Measurements from ENCODE around the gene HPS1.
"Not testable (repeated sequence)": the region's sequence is repeated elsewhere in the genome, so short reads cannot be mapped to it uniquely, and the experiment has no call there.

The HPS1 gene

GRCh38 chr10:98388101-98388655, 58.6 kb downstream of the HPS1 start:
- peak; percentile 31 for DNase-seq

DNA sequence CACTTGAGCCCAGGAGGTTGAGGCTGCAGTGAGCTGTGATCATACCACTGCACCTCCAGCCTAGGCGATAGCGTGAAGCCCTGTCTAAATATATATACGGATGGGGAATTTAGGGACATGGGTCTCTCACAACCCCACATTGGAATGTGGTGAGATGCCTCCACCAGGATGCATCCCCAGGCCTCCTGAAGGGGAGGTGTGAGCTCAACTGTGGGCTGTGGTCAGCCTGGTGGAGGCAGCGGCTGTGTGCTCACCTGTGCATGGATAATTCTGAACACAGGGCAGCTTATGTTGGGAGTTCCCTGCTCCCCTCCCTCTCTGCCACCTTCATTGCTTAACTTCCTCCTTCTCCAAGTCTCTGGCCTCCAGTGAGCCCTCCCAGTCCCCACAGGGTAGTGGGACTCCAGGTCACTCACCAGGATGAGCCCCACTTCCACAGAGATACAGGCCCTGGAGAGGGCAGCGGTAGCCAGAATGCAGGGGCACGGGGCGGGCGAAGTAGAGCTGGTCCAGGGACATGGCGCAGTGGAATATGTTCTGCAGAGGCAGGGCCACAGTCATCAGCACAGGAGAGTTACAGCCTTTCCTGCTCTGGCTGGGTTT, 62.1 kb downstream of the HPS1 start:
- DNase-seq = no peak

GRCh38 chr10:98383869-98384268, 62.9 kb downstream of the HPS1 start:
- DNase-seq = no peak

DNA sequence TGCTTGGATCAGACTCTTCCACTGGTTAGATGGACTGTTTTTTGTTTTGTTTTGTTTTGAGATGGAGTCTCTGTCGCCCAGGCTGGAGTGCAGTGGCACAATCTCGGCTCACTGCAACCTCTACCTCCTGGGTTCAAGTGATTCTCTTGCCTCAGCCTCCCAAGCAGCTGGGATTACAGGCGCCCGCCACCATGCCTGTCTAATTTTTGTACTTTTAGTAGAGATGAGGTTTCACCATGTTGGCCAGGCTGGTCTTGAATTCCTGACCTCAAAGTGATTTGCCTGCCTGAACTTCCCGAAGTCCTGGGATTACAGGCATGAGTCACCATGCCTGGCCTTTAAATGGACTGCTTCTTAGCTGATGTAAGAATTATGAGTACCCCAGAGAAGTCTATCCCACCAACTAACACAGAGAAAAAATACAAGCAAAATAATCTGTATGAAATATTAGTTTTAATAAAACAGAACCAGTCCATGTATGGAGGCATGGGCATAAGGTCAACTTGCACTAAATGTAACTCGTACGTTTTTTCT, 63.5 kb downstream of the HPS1 start:
- DNase-seq = not testable (repeated sequence)

GRCh38 chr10:98382691-98383101, 64.0 kb downstream of the HPS1 start:
- no peak for DNase-seq

GRCh38 chr10:98380493-98381339, 66.0 kb downstream of the HPS1 start:
- DNase-seq = peak; percentile 13

- no peak for DNase-seq
These were observed 68.0 kb downstream of the HPS1 start for GRCh38 chr10:98378722-98379121.

DNA sequence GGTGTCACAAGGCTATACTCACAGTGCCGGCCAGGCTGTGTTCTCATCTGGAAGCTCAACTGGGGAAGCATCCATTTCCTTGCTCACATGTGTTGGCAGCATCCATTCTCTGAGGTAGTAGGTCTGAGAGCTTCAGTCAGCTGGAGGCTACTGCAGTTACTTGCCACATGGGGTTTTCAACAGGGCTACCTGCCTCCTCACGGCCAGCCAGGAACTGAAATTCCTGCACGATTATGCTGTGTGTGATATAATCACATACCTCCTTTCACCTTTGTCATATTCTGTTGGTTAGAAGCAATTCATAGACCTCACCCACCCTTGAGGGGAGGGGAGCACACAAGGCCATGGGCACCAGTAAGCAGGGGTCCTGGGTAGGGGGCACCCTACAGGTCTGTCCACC, 69.2 kb downstream of the HPS1 start:
- DNase-seq = no peak

GRCh38 chr10:98377001-98377400, 69.7 kb downstream of the HPS1 start:
- DNase-seq = no peak

DNA sequence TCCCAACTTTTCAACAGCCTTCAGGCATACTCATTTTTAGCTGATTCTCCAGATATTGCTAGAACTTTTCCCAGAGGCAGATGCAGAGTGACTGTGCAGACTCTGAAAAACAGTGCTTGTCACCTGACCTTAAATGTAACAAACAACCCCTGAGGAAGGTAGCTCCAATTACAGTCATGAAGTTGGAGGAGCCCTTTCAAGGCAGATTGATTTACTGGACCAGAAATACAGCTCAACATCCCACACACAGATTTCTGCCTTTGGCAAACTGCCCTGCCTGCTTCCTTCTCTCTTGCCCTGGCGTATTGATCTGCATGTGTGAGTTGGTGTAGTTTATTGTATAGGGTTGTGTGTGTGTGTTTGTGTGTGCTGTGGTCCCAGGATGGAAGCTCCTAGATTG, 70.2 kb downstream of the HPS1 start:
- DNase-seq = no peak

- no peak for DNase-seq
These were observed 72.3 kb downstream of the HPS1 start for GRCh38 chr10:98374217-98374985.

DNA sequence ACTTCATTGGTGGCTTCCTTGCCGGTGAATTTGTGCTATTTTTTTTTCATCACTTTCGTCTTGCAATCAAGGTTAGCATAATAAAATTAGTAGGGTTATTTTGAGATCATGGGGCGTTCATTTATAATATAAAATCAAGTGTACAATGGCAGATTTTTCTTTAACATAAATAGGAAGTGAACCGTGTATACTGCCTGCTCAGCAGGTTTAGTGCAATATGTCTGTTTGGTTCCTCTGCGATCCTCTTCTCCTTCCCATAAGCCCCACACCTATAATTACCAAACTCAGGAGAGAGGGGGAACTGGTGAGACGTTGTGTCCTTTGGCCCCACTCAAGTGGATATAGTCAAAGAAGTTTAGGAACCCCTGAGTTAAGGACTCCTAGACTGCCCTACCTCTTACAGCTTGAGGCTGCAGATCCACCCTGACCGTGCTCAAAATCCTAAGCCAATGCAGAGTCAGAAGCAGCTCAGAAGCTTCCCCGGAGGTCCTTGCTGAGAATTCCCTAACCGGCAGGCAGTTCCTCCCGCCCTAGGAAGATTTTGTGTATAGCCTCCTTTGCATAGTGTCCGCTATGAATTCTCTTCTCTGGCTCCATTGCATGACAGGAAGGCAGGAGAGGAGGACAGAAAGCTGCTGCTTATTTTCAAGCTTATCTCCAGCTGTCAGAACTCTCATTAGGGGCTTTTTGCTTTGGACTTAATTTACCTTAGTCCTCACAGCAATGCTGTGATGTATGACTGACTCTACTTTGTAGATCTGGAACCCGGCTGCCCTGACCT, 73.3 kb downstream of the HPS1 start:
- DNase-seq = no peak

DNA sequence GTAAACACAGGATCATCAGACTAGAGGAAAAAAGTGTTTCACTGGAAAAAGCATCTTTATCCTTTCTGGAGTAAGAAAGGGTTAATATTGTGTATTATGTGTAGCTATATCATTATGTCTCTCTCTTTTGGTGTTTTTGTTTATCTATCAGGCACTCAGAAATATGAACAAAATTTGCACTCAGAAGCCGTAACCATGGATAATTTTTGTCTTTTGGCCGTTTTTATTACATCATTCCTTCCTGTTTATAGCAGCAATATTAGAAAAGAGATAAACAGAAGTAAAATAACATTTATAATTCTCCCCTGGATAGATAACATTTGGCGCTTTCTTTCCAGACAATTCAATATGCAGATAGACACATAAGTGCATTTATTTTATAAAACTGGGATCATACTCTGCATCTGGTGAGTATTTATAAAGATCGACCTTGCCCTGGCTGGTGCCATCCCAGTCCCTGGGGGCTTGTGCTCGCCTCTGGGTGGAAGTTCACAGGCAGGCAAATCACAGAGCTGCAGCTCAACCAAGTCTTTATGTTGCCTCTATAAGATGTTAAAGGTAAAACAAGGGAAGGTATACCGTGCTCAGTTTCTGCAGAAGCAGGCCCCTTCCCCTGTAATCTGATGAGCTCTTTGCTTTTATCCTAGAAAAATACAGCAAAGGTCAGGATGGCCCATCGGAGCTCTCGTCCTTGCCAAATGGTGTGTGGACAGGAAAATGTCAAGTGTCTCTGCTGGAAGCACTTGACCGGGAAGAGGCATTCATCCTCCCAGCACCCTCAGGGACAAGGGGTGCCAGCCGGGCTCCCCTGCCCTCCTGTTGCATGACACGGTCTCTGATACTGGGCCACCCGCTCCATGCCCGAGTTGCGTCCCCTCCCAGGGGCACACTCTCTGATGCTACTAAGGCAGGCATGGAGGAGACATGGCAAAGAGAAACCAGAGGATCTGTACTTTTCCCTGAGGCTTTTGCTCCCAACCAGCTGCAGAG, 75.6 kb downstream of the HPS1 start:
- DNase-seq = no peak

DNA sequence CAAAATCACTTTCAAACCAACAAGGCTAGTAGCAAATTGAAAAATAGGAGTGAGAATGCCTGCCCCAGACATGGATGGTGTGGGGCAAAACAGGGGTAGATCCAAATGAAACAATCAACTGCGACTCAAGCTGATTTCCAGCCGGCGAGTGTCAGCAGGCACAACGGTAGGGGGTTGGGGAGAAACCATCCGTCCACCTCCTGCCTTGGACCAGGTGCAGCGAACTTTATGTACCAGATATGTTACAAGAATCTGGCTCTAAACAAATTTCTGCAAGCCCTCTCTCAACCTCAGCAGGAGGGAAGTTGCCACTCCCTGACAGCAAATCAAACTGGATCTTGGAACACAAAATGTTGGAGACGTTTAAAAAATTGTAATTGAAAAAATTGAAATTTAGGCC, 76.9 kb downstream of the HPS1 start:
- no peak for DNase-seq

- no peak for DNase-seq
These were observed 78.1 kb downstream of the HPS1 start for GRCh38 chr10:98368644-98369043.

GRCh38 chr10:98367604-98368451, 78.9 kb downstream of the HPS1 start:
- no peak for DNase-seq
